Stimulated activated CD8-positive, alpha-beta memory T cell treated with anti-CD3 and anti-CD28 coated beads, Interleukin-7, amount 100 ng/mL, for 24 hours (primary cell): ENCODE measurements around the gene ZMYM3.

Source experiments
- DNase-seq: peaks from one replicate; pipeline ENCODE4 v3.0.0-alpha.2; 2020; ENCODE audit warnings: low read depth

The ZMYM3 gene

GRCh38 chrX:71253253-71254091, 468 bp downstream of the ZMYM3 start:
- DNase-seq: no peak

- no peak for DNase-seq
Observed at GRCh38 chrX:71252221-71252620, 1.7 kb downstream of the ZMYM3 start.

- DNase-seq: no peak
Observed at GRCh38 chrX:71251466-71251973, 2.4 kb downstream of the ZMYM3 start.

- no peak for DNase-seq
Observed at GRCh38 chrX:71250841-71251240, 3.1 kb downstream of the ZMYM3 start.

- no peak for DNase-seq
Observed at GRCh38 chrX:71245159-71245558, 8.8 kb downstream of the ZMYM3 start.

GRCh38 chrX:71244359-71245128, 9.4 kb downstream of the ZMYM3 start:
- DNase-seq: no peak

GRCh38 chrX:71241301-71241700, 12.6 kb downstream of the ZMYM3 start:
- DNase-seq: no peak

- DNase-seq: no peak
Observed at GRCh38 chrX:71239781-71240180, 14.2 kb downstream of the ZMYM3 start.

GRCh38 chrX:71236836-71237235, 17.1 kb downstream of the ZMYM3 start:
- DNase-seq: no peak

GRCh38 chrX:71235482-71235881, 18.5 kb downstream of the ZMYM3 start:
- no peak for DNase-seq

- no peak for DNase-seq
Observed at GRCh38 chrX:71228063-71228642, 25.8 kb downstream of the ZMYM3 start.

GRCh38 chrX:71227370-71228062, 26.4 kb downstream of the ZMYM3 start:
- no peak for DNase-seq

- DNase-seq: no peak
Observed at GRCh38 chrX:71225676-71226075, 28.3 kb downstream of the ZMYM3 start.

GRCh38 chrX:71225009-71225408, 28.9 kb downstream of the ZMYM3 start:
- no peak for DNase-seq

GRCh38 chrX:71224098-71224708, 29.7 kb downstream of the ZMYM3 start:
- no peak for DNase-seq

- DNase-seq: no peak
Observed at GRCh38 chrX:71222929-71223328, 31.0 kb downstream of the ZMYM3 start, which contains the start of gene GJB1. Gene GJB1, plus strand, starts transcription at chrX:71223224. Its CDS starts 484 bp downstream, at chrX:71223708.

- no peak for DNase-seq
Observed at GRCh38 chrX:71221145-71221544, 32.8 kb downstream of the ZMYM3 start.

GRCh38 chrX:71217298-71217697, 36.6 kb downstream of the ZMYM3 start:
- DNase-seq: no peak

- DNase-seq: no peak
Observed at GRCh38 chrX:71216485-71216884, 37.5 kb downstream of the ZMYM3 start.

- DNase-seq: no peak
Observed at GRCh38 chrX:71215338-71215912, 38.5 kb downstream of the ZMYM3 start.
